ENCODE results near the gene C4A.

GRCh38 chr6:31969712-31970603, 11.9 kb upstream of the C4A start:
- TF ChIP-seq CTCF (IDR thresholded peaks at IDR 0.05; ENCODE audit: insufficient read depth, low read depth, low read length) (no peak), EZH2 (IDR thresholded peaks at IDR 0.05; ENCODE audit: insufficient read depth, low read length) (no peak)

Measured in astrocyte (in vitro differentiated cells and primary cell).